Brain microvascular endothelial cell (primary cell): ENCODE data around the gene UGT1A10.
"Not testable (repeated sequence)": the region's sequence is repeated elsewhere in the genome, so short reads cannot be mapped to it uniquely, and the experiment has no call there.

Experiments
- DNase-seq: peaks from one replicate; pipeline ENCODE4 v3.0.0-alpha.2; 2020
- H3K27ac ChIP-seq: fragments of 250-450 bp; sonication (Bioruptor Pico); 2 replicates; pipeline ENCODE4 v1.5.1; 2020; ENCODE audit warnings: mild to moderate bottlenecking, moderate library complexity
- H3K27me3 ChIP-seq: fragments of 250-450 bp; sonication (Bioruptor Pico); replicated peaks from 2 replicates; pipeline ENCODE4 v1.5.1; 2020; ENCODE audit warnings: mild to moderate bottlenecking
- H3K36me3 ChIP-seq: fragments of 250-450 bp; sonication (Bioruptor Pico); replicated peaks from 2 replicates; pipeline ENCODE4 v1.5.1; 2020; ENCODE audit warnings: mild to moderate bottlenecking
- H3K4me3 ChIP-seq: 2 replicates; pipeline ENCODE4 v1.5.1; 2011; ENCODE audit warnings: low read depth, mild to moderate bottlenecking, control low read depth, low read length, moderate library complexity
- CTCF ChIP-seq: IDR thresholded peaks from 2 replicates; pipeline ENCODE4 v1.5.1; 2011; ENCODE audit warnings: low read depth, mild to moderate bottlenecking, moderate library complexity, low read length, control low read depth, inconsistent platforms; ENCODE audit errors: missing control alignments
- in situ Hi-C: cut with HindIII; loops from 2 replicates; pipeline ENCODE4 v1.10.0; 2017; ENCODE audit warnings: low sequenced_read_pairs, low pct_ligation_motif_present

The UGT1A10 gene

GRCh38 chr2:233602076-233602475 is 34.2 kb upstream of the UGT1A10 start:
- no peak overlapping the region for H3K4me3 ChIP-seq
- H3K36me3 ChIP-seq = no peaks in the 10 kb centered on the region
- TF ChIP-seq CTCF = no peak
- H3K27ac ChIP-seq = no peak overlapping the region
- DNase-seq = no peak
- in situ Hi-C loops = no loop called here
- no peaks in the 10 kb centered on the region for H3K27me3 ChIP-seq

GRCh38 chr2:233603520-233603919 is 32.7 kb upstream of the UGT1A10 start:
- no peak for DNase-seq
- in situ Hi-C loops = no loop called here
- no peaks in the 10 kb centered on the region for H3K36me3 ChIP-seq

GRCh38 chr2:233604826-233605225 is 31.4 kb upstream of the UGT1A10 start:
- TF ChIP-seq CTCF = no peak
- in situ Hi-C loops = no loop called here

More at GRCh38 chr2:233603520-233603919, 32.7 kb upstream of the UGT1A10 start:
- no peak for TF ChIP-seq CTCF
- H3K27me3 ChIP-seq = no peaks in the 10 kb centered on the region
- H3K4me3 ChIP-seq = no peak overlapping the region
- H3K27ac ChIP-seq = no peak overlapping the region

DNA sequence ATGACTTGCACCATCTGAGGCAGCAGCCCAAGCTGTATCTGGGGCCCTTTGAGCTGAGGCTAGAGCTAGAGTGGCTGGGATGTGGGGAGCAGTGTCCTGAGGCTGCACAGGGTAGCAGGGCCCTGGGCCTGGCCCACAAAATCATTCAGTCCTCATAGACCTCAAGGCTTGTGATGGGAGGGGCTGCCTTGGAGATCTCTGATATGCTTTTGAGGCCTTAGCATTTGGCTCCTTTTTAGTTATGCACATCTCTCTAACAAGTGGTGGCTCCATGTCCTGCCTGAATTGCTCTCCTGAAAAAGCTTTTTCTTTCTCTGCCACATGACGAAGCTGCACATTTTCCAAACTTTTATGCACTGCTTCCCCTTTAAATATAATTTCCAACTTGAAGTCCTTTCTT is 30.6 kb upstream of the UGT1A10 start:
- H3K4me3 ChIP-seq = no peak overlapping the region
- no peak for DNase-seq
- in situ Hi-C loops = no loop called here
- H3K27ac ChIP-seq = no peak overlapping the region
- no peak for TF ChIP-seq CTCF
- no peaks in the 10 kb centered on the region for H3K36me3 ChIP-seq
- no peaks in the 10 kb centered on the region for H3K27me3 ChIP-seq

More at GRCh38 chr2:233604826-233605225, 31.4 kb upstream of the UGT1A10 start:
- H3K36me3 ChIP-seq = no peaks in the 10 kb centered on the region
- DNase-seq = no peak
- H3K27me3 ChIP-seq = no peaks in the 10 kb centered on the region
- H3K4me3 ChIP-seq = no peak overlapping the region
- no peak overlapping the region for H3K27ac ChIP-seq

DNA sequence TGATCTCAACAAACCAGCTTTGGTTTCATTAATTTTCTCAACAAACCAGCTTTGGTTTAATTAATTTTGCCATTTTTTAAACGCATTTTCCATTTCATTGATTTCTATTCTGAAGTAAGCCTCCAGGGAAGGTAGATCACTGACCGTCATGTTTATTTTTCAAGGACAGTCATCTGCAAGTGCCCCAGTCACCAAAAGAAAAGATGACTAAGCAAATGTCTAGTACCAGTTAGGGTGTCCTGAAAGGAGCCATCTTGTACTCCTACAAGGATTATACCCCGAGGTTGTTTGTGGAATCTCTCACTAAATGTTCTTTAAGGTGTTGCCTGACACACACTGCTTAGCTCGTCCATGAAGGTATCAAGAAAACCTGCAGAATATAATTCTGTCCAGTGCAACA is 25.0 kb upstream of the UGT1A10 start:
- DNase-seq = no peak
- no peaks in the 10 kb centered on the region for H3K36me3 ChIP-seq
- TF ChIP-seq CTCF = no peak

GRCh38 chr2:233617476-233617875 is 18.8 kb upstream of the UGT1A10 start, which contains the start of gene UGT1A8:
Gene UGT1A8, plus strand, starts transcription at chr2:233617633. Its CDS starts 75 bp downstream, at chr2:233617708.
- in situ Hi-C loops, H3K27ac ChIP-seq, DNase-seq, H3K36me3 ChIP-seq, H3K4me3 ChIP-seq, H3K27me3 ChIP-seq: not testable (repeated sequence)

More for the DNA sequence above, 25.0 kb upstream of the UGT1A10 start:
- Histone ChIP-seq H3K27me3 (no peaks in the 10 kb centered on the region), H3K4me3 (no peak overlapping the region), H3K27ac (no peak overlapping the region)
- in situ Hi-C loops = no loop called here
